GM15510 (cell line): ENCODE results near the gene CACNA2D3.

Experiments used
- POLR2A ChIP-seq: IDR thresholded peaks from 3 replicates; pipeline ENCODE4 v1.6.1; 2011; ENCODE audit warnings: borderline replicate concordance; ENCODE audit not compliant: insufficient read length; ENCODE audit errors: extremely low read depth

The CACNA2D3 gene

GRCh38 chr3:54771050-54771449 is 648.7 kb downstream of the CACNA2D3 start:
- TF ChIP-seq POLR2A, result no peak

GRCh38 chr3:54772051-54772450 is 649.7 kb downstream of the CACNA2D3 start:
- TF ChIP-seq POLR2A, result no peak

- TF ChIP-seq POLR2A, result no peak
Observed at GRCh38 chr3:54772746-54773145, 650.4 kb downstream of the CACNA2D3 start.

GRCh38 chr3:54773271-54773670 is 650.9 kb downstream of the CACNA2D3 start:
- TF ChIP-seq POLR2A, result no peak

GRCh38 chr3:54776601-54777000 is 654.2 kb downstream of the CACNA2D3 start:
- no peak for TF ChIP-seq POLR2A

GRCh38 chr3:54777141-54777540 is 654.8 kb downstream of the CACNA2D3 start:
- TF ChIP-seq POLR2A, result no peak

GRCh38 chr3:54780336-54780735 is 658.0 kb downstream of the CACNA2D3 start:
- TF ChIP-seq POLR2A, result no peak

- TF ChIP-seq POLR2A, result no peak
Observed at GRCh38 chr3:54781728-54782127, 659.4 kb downstream of the CACNA2D3 start.

GRCh38 chr3:54783611-54784010 is 661.3 kb downstream of the CACNA2D3 start:
- no peak for TF ChIP-seq POLR2A

- no peak for TF ChIP-seq POLR2A
Observed at GRCh38 chr3:54784021-54784420, 661.7 kb downstream of the CACNA2D3 start.

GRCh38 chr3:54785976-54786375 is 663.6 kb downstream of the CACNA2D3 start:
- TF ChIP-seq POLR2A, result no peak

- TF ChIP-seq POLR2A, result no peak
Observed at GRCh38 chr3:54790051-54790450, 667.7 kb downstream of the CACNA2D3 start.

- no peak for TF ChIP-seq POLR2A
Observed at GRCh38 chr3:54791501-54792156, 669.3 kb downstream of the CACNA2D3 start.

- TF ChIP-seq POLR2A, result no peak
Observed at GRCh38 chr3:54792584-54792983, 670.2 kb downstream of the CACNA2D3 start.

- TF ChIP-seq POLR2A, result no peak
Observed at GRCh38 chr3:54793171-54793570, 670.8 kb downstream of the CACNA2D3 start.

- TF ChIP-seq POLR2A, result no peak
Observed at GRCh38 chr3:54797111-54797510, 674.8 kb downstream of the CACNA2D3 start.

GRCh38 chr3:54800478-54800877 is 678.1 kb downstream of the CACNA2D3 start:
- TF ChIP-seq POLR2A, result no peak

- no peak for TF ChIP-seq POLR2A
Observed at GRCh38 chr3:54801977-54802376, 679.6 kb downstream of the CACNA2D3 start.

- no peak for TF ChIP-seq POLR2A
Observed at GRCh38 chr3:54810401-54810800, 688.0 kb downstream of the CACNA2D3 start.
